ENCODE data around the gene SENP7.

Gene SENP7

DNA sequence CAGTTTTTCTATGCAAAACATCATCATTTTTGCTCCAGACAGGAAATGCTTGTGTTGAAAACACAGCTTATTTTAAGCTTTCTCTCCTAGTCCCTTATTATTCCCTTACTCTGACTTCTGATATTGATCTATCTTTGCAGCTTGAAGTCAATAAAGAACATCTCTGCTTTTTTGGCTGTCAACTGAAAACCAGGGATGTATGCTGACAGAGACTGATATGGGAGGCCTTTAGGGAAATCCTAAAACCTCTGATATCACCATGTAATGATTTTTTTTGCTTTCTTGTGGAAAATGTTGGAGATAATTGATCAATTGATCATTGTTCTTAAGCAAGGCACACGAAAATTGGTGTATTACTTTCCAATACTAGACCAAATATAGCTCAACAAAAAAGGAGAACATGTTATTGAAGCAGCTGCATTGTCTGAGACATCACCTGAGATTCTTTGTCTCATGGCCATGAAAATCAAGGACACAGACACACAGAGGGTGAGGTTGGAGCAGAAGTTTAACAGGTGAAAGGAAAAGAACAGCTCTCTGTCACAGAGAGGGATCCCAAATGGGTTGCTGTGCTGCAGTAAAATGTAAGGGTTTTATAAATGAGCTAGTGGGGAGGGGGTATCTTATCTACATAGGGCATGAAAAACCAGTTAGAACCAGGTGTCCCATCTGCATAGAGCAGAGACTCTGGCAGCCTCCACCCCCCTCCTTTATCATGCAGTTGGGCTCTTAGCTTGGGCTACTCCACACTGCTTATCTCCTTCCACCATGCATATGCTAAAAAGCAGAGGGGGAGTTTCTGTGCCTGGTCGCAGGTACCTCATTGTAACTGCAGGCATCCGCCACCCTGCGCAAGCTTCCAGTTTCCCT is 17.0 kb upstream of the SENP7 start:
- Histone ChIP-seq H3K56ac (ENCODE audit: low read length) (peak overlapping the region; percentile 30), H3K4me3 (ENCODE audit: low read length) (no peak overlapping the region), H3K36me3 (ENCODE audit: control insufficient read depth, insufficient read depth, low read length) (no peaks in the 10 kb centered on the region), H4K8ac (ENCODE audit: low read depth, low read length) (no peak overlapping the region), H3K18ac (ENCODE audit: low read length) (no peak overlapping the region), H3K79me2 (ENCODE audit: control insufficient read depth, insufficient read depth, low read length) (no peaks in the 10 kb centered on the region), H3K4me2 (ENCODE audit: low read length) (no peak overlapping the region), H3K4ac (ENCODE audit: low read depth, low read length) (no peak overlapping the region), H3K79me1 (ENCODE audit: low read length) (no peaks in the 10 kb centered on the region), H3K4me1 (ENCODE audit: control insufficient read depth, low read depth, low read length) (peaks cover 6% of the 10 kb centered on the region), H2BK15ac (replicated peaks; ENCODE audit: low read depth) (no peak overlapping the region), H3K27me3 (ENCODE audit: insufficient read depth, low read length, poor library complexity) (no peaks in the 10 kb centered on the region), H3K9ac (ENCODE audit: low read length) (no peak overlapping the region), H2BK5ac (ENCODE audit: low read length) (peak overlapping the region; percentile 15), H4K5ac (ENCODE audit: low read length) (no peak overlapping the region), H3K27ac (ENCODE audit: low read depth, low read length) (peak overlapping the region; percentile 65), H3K23ac (ENCODE audit: low read length) (no peak overlapping the region), H2BK120ac (ENCODE audit: low read depth, low read length) (no peak overlapping the region), H2AK5ac (ENCODE audit: low read length) (no peak overlapping the region)
- no CpG with 5 or more reads among the region's 4 CpGs for WGBS (ENCODE audit: extremely low coverage, insufficient coverage, low lambda C conversion rate)
- peak; percentile 96 for DNase-seq

- Histone ChIP-seq H3K4me2 (ENCODE audit: low read length) (no peak overlapping the region), H3K79me1 (ENCODE audit: low read length) (no peaks in the 10 kb centered on the region), H3K18ac (ENCODE audit: low read length) (peak overlapping the region; percentile 64), H2AK5ac (ENCODE audit: low read length) (no peak overlapping the region), H2BK120ac (ENCODE audit: low read depth, low read length) (no peak overlapping the region), H3K56ac (ENCODE audit: low read length) (peak overlapping the region; percentile 29), H3K4me3 (ENCODE audit: low read length) (no peak overlapping the region), H4K5ac (ENCODE audit: low read length) (no peak overlapping the region), H2BK5ac (ENCODE audit: low read length) (no peak overlapping the region), H3K36me3 (ENCODE audit: control insufficient read depth, insufficient read depth, low read length) (no peaks in the 10 kb centered on the region), H3K27ac (ENCODE audit: low read depth, low read length) (no peak overlapping the region), H4K8ac (ENCODE audit: low read depth, low read length) (no peak overlapping the region), H3K27me3 (ENCODE audit: insufficient read depth, low read length, poor library complexity) (no peaks in the 10 kb centered on the region), H3K4ac (ENCODE audit: low read depth, low read length) (no peak overlapping the region), H3K23ac (ENCODE audit: low read length) (no peak overlapping the region), H3K79me2 (ENCODE audit: control insufficient read depth, insufficient read depth, low read length) (no peaks in the 10 kb centered on the region), H3K4me1 (ENCODE audit: control insufficient read depth, low read depth, low read length) (peaks cover 6% of the 10 kb centered on the region), H3K9ac (ENCODE audit: low read length) (no peak overlapping the region), H2BK15ac (replicated peaks; ENCODE audit: low read depth) (no peak overlapping the region)
- DNase-seq, result peak; percentile 62
- WGBS (ENCODE audit: extremely low coverage, insufficient coverage, low lambda C conversion rate), result no CpG with 5 or more reads among the region's 1 CpG
Measured at GRCh38 chr3:101527906-101528305, 14.9 kb upstream of the SENP7 start.

DNA sequence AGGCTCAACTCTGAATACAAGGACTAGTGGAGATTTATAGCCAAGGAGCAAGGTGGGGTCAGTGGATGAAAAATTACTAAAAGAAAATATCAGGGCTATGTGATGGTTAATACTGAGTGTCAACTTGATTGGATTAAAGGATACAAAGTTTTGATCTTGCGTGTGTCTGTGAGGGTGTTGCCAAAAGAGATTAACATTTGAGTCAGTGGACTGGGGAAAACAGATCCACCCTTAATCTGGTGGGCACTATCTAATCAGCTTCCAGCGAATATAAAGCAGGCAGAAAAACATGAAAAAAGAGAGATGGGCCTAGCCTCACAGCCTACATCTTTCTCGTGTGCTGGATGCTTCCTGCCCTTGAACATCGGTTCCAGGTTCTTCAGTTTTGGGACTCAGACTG is 14.4 kb upstream of the SENP7 start:
- Histone ChIP-seq H3K18ac (ENCODE audit: low read length) (no peak overlapping the region), H2BK5ac (ENCODE audit: low read length) (no peak overlapping the region), H3K4me2 (ENCODE audit: low read length) (no peak overlapping the region), H3K4me1 (ENCODE audit: control insufficient read depth, low read depth, low read length) (peaks cover 4% of the 10 kb centered on the region), H3K36me3 (ENCODE audit: control insufficient read depth, insufficient read depth, low read length) (no peaks in the 10 kb centered on the region), H3K27me3 (ENCODE audit: insufficient read depth, low read length, poor library complexity) (no peaks in the 10 kb centered on the region), H2BK15ac (replicated peaks; ENCODE audit: low read depth) (no peak overlapping the region), H4K8ac (ENCODE audit: low read depth, low read length) (no peak overlapping the region), H3K4ac (ENCODE audit: low read depth, low read length) (no peak overlapping the region), H4K5ac (ENCODE audit: low read length) (no peak overlapping the region), H3K79me1 (ENCODE audit: low read length) (no peaks in the 10 kb centered on the region), H3K4me3 (ENCODE audit: low read length) (no peak overlapping the region), H3K27ac (ENCODE audit: low read depth, low read length) (no peak overlapping the region), H3K79me2 (ENCODE audit: control insufficient read depth, insufficient read depth, low read length) (no peaks in the 10 kb centered on the region), H3K56ac (ENCODE audit: low read length) (no peak overlapping the region), H3K9ac (ENCODE audit: low read length) (no peak overlapping the region), H3K23ac (ENCODE audit: low read length) (no peak overlapping the region), H2BK120ac (ENCODE audit: low read depth, low read length) (no peak overlapping the region), H2AK5ac (ENCODE audit: low read length) (no peak overlapping the region)
- peak; percentile 60 for DNase-seq
- no CpG with 5 or more reads among the region's 4 CpGs for whole genome bisulfite sequencing (ENCODE audit: extremely low coverage, insufficient coverage, low lambda C conversion rate)

- Histone ChIP-seq H3K36me3 (ENCODE audit: control insufficient read depth, insufficient read depth, low read length) (no peaks in the 10 kb centered on the region), H2BK5ac (ENCODE audit: low read length) (peak overlapping the region; percentile 51), H2BK120ac (ENCODE audit: low read depth, low read length) (no peak overlapping the region), H3K4me1 (ENCODE audit: control insufficient read depth, low read depth, low read length) (peaks cover 6% of the 10 kb centered on the region), H2BK15ac (replicated peaks; ENCODE audit: low read depth) (no peak overlapping the region), H3K27me3 (ENCODE audit: insufficient read depth, low read length, poor library complexity) (no peaks in the 10 kb centered on the region), H3K9ac (ENCODE audit: low read length) (no peak overlapping the region), H2AK5ac (ENCODE audit: low read length) (no peak overlapping the region), H3K18ac (ENCODE audit: low read length) (no peak overlapping the region), H3K56ac (ENCODE audit: low read length) (peak overlapping the region; percentile 57), H4K8ac (ENCODE audit: low read depth, low read length) (no peak overlapping the region), H3K27ac (ENCODE audit: low read depth, low read length) (no peak overlapping the region), H3K4ac (ENCODE audit: low read depth, low read length) (no peak overlapping the region), H3K4me2 (ENCODE audit: low read length) (no peak overlapping the region), H4K5ac (ENCODE audit: low read length) (no peak overlapping the region), H3K23ac (ENCODE audit: low read length) (no peak overlapping the region), H3K79me2 (ENCODE audit: control insufficient read depth, insufficient read depth, low read length) (no peaks in the 10 kb centered on the region), H3K4me3 (ENCODE audit: low read length) (no peak overlapping the region), H3K79me1 (ENCODE audit: low read length) (no peaks in the 10 kb centered on the region)
- DNase-seq, result no peak
- no CpG with 5 or more reads among the region's 4 CpGs for WGBS (ENCODE audit: extremely low coverage, insufficient coverage, low lambda C conversion rate)
Measured at GRCh38 chr3:101521211-101521701, 8.2 kb upstream of the SENP7 start.

DNA sequence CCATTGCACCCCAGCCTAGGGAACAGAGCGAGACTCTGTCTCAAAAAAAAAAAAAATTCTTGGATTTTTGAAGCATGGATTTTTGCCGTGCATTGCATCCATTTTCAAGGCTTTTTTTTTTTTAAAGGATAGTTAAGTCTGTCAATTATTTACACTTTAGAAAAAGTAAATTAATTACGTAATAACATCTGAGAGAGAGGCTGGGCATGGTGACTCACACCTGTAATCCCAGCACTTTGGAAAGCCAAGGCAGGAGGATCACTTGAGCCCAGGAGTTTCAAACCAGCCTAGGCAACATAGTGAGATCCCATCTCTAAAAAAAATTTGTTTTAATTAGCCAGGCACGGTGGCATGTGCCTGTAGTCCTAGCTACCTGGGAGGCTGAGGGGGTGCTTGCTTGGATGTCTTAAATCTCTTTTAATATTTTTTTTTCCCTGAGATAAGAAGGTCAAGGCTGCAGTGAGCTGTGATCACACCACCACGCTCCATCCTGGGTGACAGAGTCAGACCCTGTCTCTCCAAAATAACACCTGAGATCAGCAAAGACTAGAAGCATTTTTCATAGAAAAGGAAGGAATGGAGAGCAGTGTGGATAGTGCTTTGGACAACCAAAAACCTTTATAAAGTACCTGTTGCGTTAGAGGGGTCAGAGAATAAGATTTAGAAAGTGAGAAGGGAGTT is 6.8 kb upstream of the SENP7 start:
- Histone ChIP-seq H3K4me2 (ENCODE audit: low read length) (no peak overlapping the region), H3K4me3 (ENCODE audit: low read length) (no peak overlapping the region), H3K36me3 (ENCODE audit: control insufficient read depth, insufficient read depth, low read length) (no peaks in the 10 kb centered on the region), H3K79me1 (ENCODE audit: low read length) (no peaks in the 10 kb centered on the region), H4K8ac (ENCODE audit: low read depth, low read length) (no peak overlapping the region), H2BK15ac (replicated peaks; ENCODE audit: low read depth) (no peak overlapping the region), H3K4ac (ENCODE audit: low read depth, low read length) (no peak overlapping the region), H2AK5ac (ENCODE audit: low read length) (no peak overlapping the region), H2BK120ac (ENCODE audit: low read depth, low read length) (no peak overlapping the region), H2BK5ac (ENCODE audit: low read length) (no peak overlapping the region), H4K5ac (ENCODE audit: low read length) (no peak overlapping the region), H3K18ac (ENCODE audit: low read length) (no peak overlapping the region), H3K27ac (ENCODE audit: low read depth, low read length) (no peak overlapping the region), H3K4me1 (ENCODE audit: control insufficient read depth, low read depth, low read length) (peaks cover 6% of the 10 kb centered on the region), H3K56ac (ENCODE audit: low read length) (no peak overlapping the region), H3K9ac (ENCODE audit: low read length) (no peak overlapping the region), H3K79me2 (ENCODE audit: control insufficient read depth, insufficient read depth, low read length) (no peaks in the 10 kb centered on the region), H3K23ac (ENCODE audit: low read length) (no peak overlapping the region), H3K27me3 (ENCODE audit: insufficient read depth, low read length, poor library complexity) (no peaks in the 10 kb centered on the region)
- WGBS (ENCODE audit: extremely low coverage, insufficient coverage, low lambda C conversion rate), result no CpG with 5 or more reads among the region's 6 CpGs
- no peak for DNase-seq
